Upper lobe of left lung (tissue), 4 donors: ENCODE results near the gene TMEM198.

Source experiments
- CTCF ChIP-seq, 6 experiments: fragments of 450-650 bp in 4 of 6; fragments of 200-600 bp in 2 of 6; sonication (generic) in 2 of 6; IDR thresholded peaks; one replicate each; pipeline ENCODE4 v1.5.1; 2016 to 2019; ENCODE audit warnings: antibody characterized with exemption in 6 of 6
- EP300 ChIP-seq, 4 donors: sonication (generic); formaldehyde crosslinking; IDR thresholded peaks; one replicate each; pipeline ENCODE4 v1.5.1; 2017; ENCODE audit warnings: antibody characterized with exemption in 4 of 4, control low read depth in 2 of 4
- POLR2A ChIP-seq, 4 donors: fragments of 450-650 bp; IDR thresholded peaks; one replicate each; pipeline ENCODE4 v1.5.1; 2016 to 2017; ENCODE audit warnings: antibody characterized with exemption in 4 of 4, mild to moderate bottlenecking in 2 of 4
- POLR2AphosphoS5 ChIP-seq, 2 donors: sonication (generic); formaldehyde crosslinking; IDR thresholded peaks; one replicate each; pipeline ENCODE4 v1.5.1; 2017; ENCODE audit warnings: antibody characterized with exemption in 2 of 2

- TF ChIP-seq POLR2A (IDR thresholded peaks at IDR 0.05) (no peak), CTCF (IDR thresholded peaks at IDR 0.05) (no peak), POLR2AphosphoS5 (IDR thresholded peaks at IDR 0.05) (no peak), EP300 (IDR thresholded peaks at IDR 0.05) (no peak)
Observed at GRCh38 chr2:219501849-219502248, 42.0 kb upstream of the TMEM198 start.
